ENCODE results near the gene SYNE1. TPM values are rescaled to one million over a fixed set of nuclear protein-coding genes. Genes with fewer than 3 reads are reported as not detected.

The SYNE1 gene
- total and polyA plus RNA-seq, 8 donors, result 24.4 to 56.2 (median 49.2) TPM

DNA sequence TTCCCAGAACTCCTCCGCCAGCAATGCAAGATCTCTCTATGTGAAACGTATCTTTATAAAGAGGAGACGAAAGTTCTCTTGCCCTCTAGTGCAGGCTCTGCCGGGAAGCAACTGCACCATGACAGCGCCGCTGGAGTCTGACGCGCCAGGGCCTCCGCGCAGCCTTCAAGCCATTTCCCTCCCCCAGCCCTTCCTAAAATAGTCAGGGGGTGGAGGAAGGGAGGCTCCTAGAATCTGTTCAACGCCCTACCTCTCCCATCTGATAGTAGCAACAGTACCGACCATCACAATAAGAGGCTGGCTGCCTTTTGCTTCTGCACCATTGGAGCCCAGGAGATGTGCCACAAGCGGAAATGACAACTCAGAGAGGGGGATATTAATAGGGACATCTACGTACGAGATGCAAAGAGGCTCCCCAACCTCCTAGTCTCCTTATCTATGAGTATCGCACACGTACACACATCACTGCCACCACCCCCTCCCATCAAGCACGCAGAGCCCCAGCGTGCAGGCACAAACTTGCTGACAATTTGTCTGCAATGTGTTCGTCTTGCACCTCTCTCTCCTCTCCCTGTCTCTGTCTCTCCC, 1.0 kb downstream of the SYNE1 start:
- intact Hi-C loops (cut with DNase I), result no loop called here

GRCh38 chr6:152634773-152635172, 2.4 kb downstream of the SYNE1 start:
- 78 to 89% methylated on average over 3 of the region's 3 CpGs for WGBS, 2 donors
- no peak overlapping the region for H3K27ac ChIP-seq
- H3K4me3 ChIP-seq, result no peak overlapping the region
- H3K27me3 ChIP-seq, result peaks cover 0 to 5% (median 0%) of the 10 kb centered on the region in 4 donors
- H3K9me3 ChIP-seq, result no peaks in the 10 kb centered on the region
- intact Hi-C loops (cut with DNase I), result no loop called here
- no peak for ATAC-seq
- H3K4me1 ChIP-seq, result no peaks in the 10 kb centered on the region
- no peak for FAIRE-seq
- DNase-seq, result no peak
- H3K36me3 ChIP-seq, result no peaks in the 10 kb centered on the region
- no peak for TF ChIP-seq CTCF (IDR thresholded peaks at IDR 0.05)

More for the DNA sequence above, 1.0 kb downstream of the SYNE1 start:
- no peak for TF ChIP-seq CTCF (IDR thresholded peaks at IDR 0.05)
- ATAC-seq (peak in 3 of 4 donors; percentile 54 to 60 (median 57)), DNase-seq (peak in 1 of 6 donors; percentile 20), FAIRE-seq (no peak)
- 2 to 5% methylated on average over 20 of the region's 20 CpGs for WGBS, 2 donors
- H3K27ac ChIP-seq, result no peak overlapping the region
- H3K4me3 ChIP-seq, result peak overlapping the region in 2 of 4 donors; percentile 31 to 56
- H3K9me3 ChIP-seq, result no peaks in the 10 kb centered on the region
- H3K36me3 ChIP-seq, result no peaks in the 10 kb centered on the region
- H3K4me1 ChIP-seq, result no peaks in the 10 kb centered on the region
- H3K27me3 ChIP-seq, result peaks cover 0 to 5% (median 0%) of the 10 kb centered on the region in 4 donors

- 65 to 71% methylated on average over 2 of the region's 2 CpGs for WGBS, 2 donors
- TF ChIP-seq CTCF (IDR thresholded peaks at IDR 0.05), result no peak
- no peaks in the 10 kb centered on the region for H3K4me1 ChIP-seq
- H3K36me3 ChIP-seq, result no peaks in the 10 kb centered on the region
- H3K27ac ChIP-seq, result no peak overlapping the region
- FAIRE-seq, result no peak
- peaks cover 0 to 5% (median 0%) of the 10 kb centered on the region in 4 donors for H3K27me3 ChIP-seq
- intact Hi-C loops (cut with DNase I), result no loop called here
- no peak for DNase-seq
- no peaks in the 10 kb centered on the region for H3K9me3 ChIP-seq
- ATAC-seq, result no peak
- H3K4me3 ChIP-seq, result no peak overlapping the region
Measured at GRCh38 chr6:152632121-152632782, 4.9 kb downstream of the SYNE1 start.

GRCh38 chr6:152631376-152631775, 5.8 kb downstream of the SYNE1 start:
- no peaks in the 10 kb centered on the region for H3K9me3 ChIP-seq
- WGBS, 2 donors, result 77 to 88% methylated on average over 3 of the region's 3 CpGs
- ATAC-seq, result no peak
- H3K27me3 ChIP-seq, result peaks cover 0 to 5% (median 0%) of the 10 kb centered on the region in 4 donors
- no peak overlapping the region for H3K27ac ChIP-seq
- no peak for FAIRE-seq
- no peak overlapping the region for H3K4me3 ChIP-seq
- DNase-seq, result no peak
- no peaks in the 10 kb centered on the region for H3K4me1 ChIP-seq
- no peak for TF ChIP-seq CTCF (IDR thresholded peaks at IDR 0.05)
- no peaks in the 10 kb centered on the region for H3K36me3 ChIP-seq
- intact Hi-C loops (cut with DNase I), result no loop called here

GRCh38 chr6:152630832-152631231, 6.3 kb downstream of the SYNE1 start:
- no peak for TF ChIP-seq CTCF (IDR thresholded peaks at IDR 0.05)
- no peaks in the 10 kb centered on the region for H3K9me3 ChIP-seq
- intact Hi-C loops (cut with DNase I), result no loop called here
- H3K4me3 ChIP-seq, result no peak overlapping the region
- 40 to 52% methylated on average over 1 of the region's 1 CpG for WGBS, 2 donors
- DNase-seq, result no peak
- H3K27ac ChIP-seq, result no peak overlapping the region
- H3K4me1 ChIP-seq, result no peaks in the 10 kb centered on the region
- ATAC-seq, result no peak
- no peaks in the 10 kb centered on the region for H3K36me3 ChIP-seq
- no peak for FAIRE-seq
- H3K27me3 ChIP-seq, result peaks cover 0 to 4% (median 0%) of the 10 kb centered on the region in 4 donors
